ENCODE data around the gene TTC8. TPM values are rescaled to one million over a fixed set of nuclear protein-coding genes. Genes with fewer than 3 reads are reported as not detected.

The TTC8 gene
- total RNA-seq, 1 experiment from 2014 or later: 9.2 TPM

- no peaks in the 10 kb centered on the region for H3K79me1 ChIP-seq (ENCODE audit: insufficient read depth, low read depth, low read length, poor library complexity, severe bottlenecking)
- H3K23ac ChIP-seq (ENCODE audit: insufficient read length, low read depth, low read length): no peak overlapping the region
- peaks cover 10% of the 10 kb centered on the region for H3K27me3 Mint-ChIP-seq (ENCODE audit: low read depth)
- H3K14ac ChIP-seq (ENCODE audit: insufficient read depth, low read length): no peak overlapping the region
- no peak overlapping the region for H2BK15ac ChIP-seq (ENCODE audit: low read depth, low read length)
- no peaks in the 10 kb centered on the region for H4K20me1 ChIP-seq (ENCODE audit: control insufficient read depth, insufficient read depth, insufficient read length)
- H3T11ph ChIP-seq (ENCODE audit: low read length): no peak overlapping the region
- no peaks in the 10 kb centered on the region for H3K27me3 ChIP-seq (ENCODE audit: insufficient read depth, low read length)
- H3K9me3 ChIP-seq (ENCODE audit: control insufficient read depth, low read depth, low read length): no peaks in the 10 kb centered on the region
- H4K8ac ChIP-seq (replicated peaks; ENCODE audit: insufficient read length, low read depth, low read length): no peak overlapping the region
- no peak overlapping the region for H3K9ac ChIP-seq (ENCODE audit: extremely low read depth, insufficient read length, low read length)
- H3K4me2 ChIP-seq (ENCODE audit: insufficient read depth, insufficient read length, low read length): no peak overlapping the region
- no peaks in the 10 kb centered on the region for H3K9me3 Mint-ChIP-seq
- TF ChIP-seq CTCF (conservative IDR thresholded peaks at IDR 0.05): no peak
- no peak overlapping the region for H2BK120ac ChIP-seq (ENCODE audit: low read depth, low read length, poor library complexity, severe bottlenecking)
- H3K4me3 Mint-ChIP-seq: no peak overlapping the region
- H3K27ac Mint-ChIP-seq: no peak overlapping the region
- no peak overlapping the region for H3K18ac ChIP-seq (ENCODE audit: insufficient read length, low read depth, low read length)
- H2BK12ac ChIP-seq (ENCODE audit: insufficient read length, low read depth, low read length): no peak overlapping the region
- H2BK20ac ChIP-seq (ENCODE audit: low read depth, low read length, poor library complexity, severe bottlenecking): no peak overlapping the region
- H3K79me2 ChIP-seq (ENCODE audit: insufficient read depth, low read length): no peaks in the 10 kb centered on the region
- DNase-seq: no peak
- H3K4ac ChIP-seq (ENCODE audit: low read depth, low read length): no peak overlapping the region
- no peaks in the 10 kb centered on the region for H3K36me3 Mint-ChIP-seq (ENCODE audit: insufficient read depth in 1 of 3, low read depth in 3 of 3)
- H4K91ac ChIP-seq (ENCODE audit: insufficient read length, low read depth, low read length): no peak overlapping the region
- H3K23me2 ChIP-seq (ENCODE audit: insufficient read length, low read depth, low read length, poor library complexity, severe bottlenecking): no peaks in the 10 kb centered on the region
- no peak overlapping the region for H3K56ac ChIP-seq (ENCODE audit: insufficient read length, low read depth, low read length)
- no peak overlapping the region for H2AFZ ChIP-seq (ENCODE audit: low read length)
- no peak overlapping the region for H2AK5ac ChIP-seq (ENCODE audit: insufficient read length, low read length)
- no peaks in the 10 kb centered on the region for H3K4me1 Mint-ChIP-seq
- no peaks in the 10 kb centered on the region for H3K4me1 ChIP-seq (ENCODE audit: insufficient read depth, low read length)
- H3K27ac ChIP-seq (ENCODE audit: insufficient read length, low read depth, low read length): no peak overlapping the region
- WGBS (ENCODE audit: extremely low coverage, insufficient read length, low lambda C conversion rate): no CpG with 5 or more reads among the region's 4 CpGs
- no peak overlapping the region for H2BK5ac ChIP-seq (ENCODE audit: insufficient read length, low read length)
- no peak overlapping the region for H4K5ac ChIP-seq (ENCODE audit: insufficient read length, low read depth, low read length)
Measured at GRCh38 chr14:88914956-88915355, 90.5 kb downstream of the TTC8 start.

All from H9 (cell line).